T-cell (primary cell): ENCODE results near the gene TSPEAR. TPM values are rescaled to one million over a fixed set of nuclear protein-coding genes. Genes with fewer than 3 reads are reported as not detected.

Experiments used
- ATAC-seq, 4 experiments: fragments of 200-7000 bp in 3 of 4; fragments of 150-1000 bp in 1 of 4; cut with Tn5 transposase; replicated peaks in 1 of 4; 1 replicate in 3 of 4; 2 replicates in 1 of 4; pipeline ENCODE4 v1.10.0; 2021; ENCODE audit warnings: moderate library complexity in 3 of 4, mild to moderate bottlenecking in 2 of 4, moderate number of reproducible peaks in 1 of 4
- CTCF ChIA-PET, 2 donors: fragments of 300-600 bp; sonication (Branson Sonifier 250); formaldehyde crosslinking; loops; one replicate each; lab custom pipeline; 2022; ENCODE audit warnings: antibody characterized with exemption in 2 of 2; lab: Charles Lee
- POLR2A ChIA-PET, 2 donors: fragments of 300-600 bp; sonication (Branson Sonifier 250); formaldehyde crosslinking; loops; one replicate each; lab custom pipeline; 2022; ENCODE audit warnings: antibody characterized with exemption in 2 of 2; lab: Charles Lee
- DNase-seq, 35 experiments: peaks; one replicate each; pipeline versions ENCODE4 v3.0.0 to v3.0.0-alpha.2; 2013 to 2023
- H3K27ac ChIP-seq: one replicate; pipeline ENCODE4 v1.5.1; 2013; ENCODE audit warnings: low read length
- H3K27me3 ChIP-seq, 2 experiments: replicated peaks in 1 of 2; 1 replicate in 1 of 2; 2 replicates in 1 of 2; pipeline versions ENCODE4 v1.6.1 to v1.7.0; 2013; ENCODE audit warnings: low read length in 1 of 2, mixed read lengths in 1 of 2; ENCODE audit not compliant: control insufficient read depth in 2 of 2, insufficient read depth in 2 of 2; ENCODE audit errors: extremely low read depth in 1 of 2
- H3K36me3 ChIP-seq, 2 donors: 1 replicate in 1 of 2; 2 replicates in 1 of 2; pipeline versions ENCODE4 v1.6.1 to v1.7.0; 2013; ENCODE audit warnings: low read length in 1 of 2; ENCODE audit not compliant: control insufficient read depth in 2 of 2, insufficient read depth in 1 of 2; ENCODE audit errors: extremely low read depth in 1 of 2
- H3K4me1 ChIP-seq, 2 experiments: 1 replicate in 1 of 2; 2 replicates in 1 of 2; pipeline versions ENCODE4 v1.6.1 to v1.7.0; 2013; ENCODE audit warnings: low read length in 2 of 2, mixed read lengths in 1 of 2; ENCODE audit not compliant: insufficient read depth in 2 of 2, control insufficient read depth in 1 of 2; ENCODE audit errors: extremely low read depth in 1 of 2
- H3K4me3 ChIP-seq, 2 donors: 1 replicate in 1 of 2; 2 replicates in 1 of 2; pipeline versions ENCODE4 v1.5.1 to v1.7.0; 2013; ENCODE audit warnings: mild to moderate bottlenecking in 2 of 2, low read length in 1 of 2, moderate library complexity in 1 of 2; ENCODE audit not compliant: control insufficient read depth in 1 of 2; ENCODE audit errors: extremely low read depth in 1 of 2
- H3K9me3 ChIP-seq: 2 replicates; pipeline ENCODE4 v1.7.0; 2013
- H3K27ac Mint-ChIP-seq, 2 donors: one replicate each; pipeline ENCODE4 v1.8.0; 2020 to 2021; ENCODE audit warnings: mild to moderate bottlenecking in 2 of 2, mixed read lengths in 2 of 2
- H3K27me3 Mint-ChIP-seq, 2 donors: one replicate each; pipeline ENCODE4 v1.8.0; 2021 to 2022; ENCODE audit warnings: mixed read lengths in 2 of 2
- H3K36me3 Mint-ChIP-seq: one replicate; pipeline ENCODE4 v1.8.0; 2021; ENCODE audit warnings: mixed read lengths
- H3K4me1 Mint-ChIP-seq, 3 donors: one replicate each; pipeline ENCODE4 v1.8.0; 2020 to 2022; ENCODE audit warnings: mixed read lengths in 3 of 3, mild to moderate bottlenecking in 1 of 3
- H3K4me3 Mint-ChIP-seq, 3 donors: one replicate each; pipeline ENCODE4 v1.8.0; 2020 to 2022; ENCODE audit warnings: mild to moderate bottlenecking in 3 of 3, mixed read lengths in 3 of 3, moderate library complexity in 3 of 3
- H3K9me3 Mint-ChIP-seq, 3 donors: one replicate each; pipeline ENCODE4 v1.8.0; 2020 to 2022; ENCODE audit warnings: mixed read lengths in 3 of 3
- WGBS: methylation state at CpG from one replicate; pipeline ENCODE4 v1.1.5; 2013; ENCODE audit warnings: missing lambda C conversion rate; ENCODE audit not compliant: insufficient coverage; 5-methylcytosine and 5-hydroxymethylcytosine counted together
- total RNA-seq, 35 experiments: library from RNA in 6 of 35; stranded (reverse) in 6 of 35; fragments of 120-200 nt in 1 of 35; gene quantifications; one replicate each; pipeline versions ENCODE4 v1.2.1 to v1.2.4 and lab custom pipeline; 2013 to 2026

Gene TSPEAR
- total RNA-seq, 5 donors from 2014 or later (not counting 1 experiment from before 2014, with no cell fraction given): not detected

DNA sequence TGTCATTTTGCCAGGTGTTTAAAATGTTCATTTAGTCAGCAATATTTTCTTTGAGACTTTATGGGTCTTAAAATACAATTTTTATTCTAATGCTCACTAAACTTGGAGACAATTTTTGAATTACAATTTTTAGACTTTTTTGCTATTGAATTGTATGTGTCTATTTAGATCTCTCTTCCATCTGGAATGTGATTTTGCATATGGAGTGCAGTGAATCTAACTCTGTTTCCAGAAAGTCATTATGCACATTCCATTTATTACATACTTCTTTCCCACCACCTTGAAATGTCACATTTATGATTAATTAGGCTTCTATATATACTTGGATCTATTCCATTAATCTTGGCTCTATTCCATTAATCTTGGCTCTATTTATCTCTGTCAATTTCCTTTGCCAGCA, 5.6 kb upstream of the TSPEAR start:
- peaks cover 0 to 6% of the 10 kb centered on the region in 2 experiments for H3K4me1 ChIP-seq
- H3K4me1 Mint-ChIP-seq: peaks cover 5 to 8% (median 6%) of the 10 kb centered on the region in 3 donors
- no peak overlapping the region for H3K4me3 Mint-ChIP-seq
- ChIA-PET POLR2A (no interaction called here), CTCF (no interaction called here)
- H3K36me3 ChIP-seq: no peaks in the 10 kb centered on the region
- H3K27me3 Mint-ChIP-seq: peaks cover 41 to 53% of the 10 kb centered on the region in 2 donors
- no peak for DNase-seq
- ATAC-seq: no peak
- peaks cover 4% of the 10 kb centered on the region for H3K36me3 Mint-ChIP-seq
- H3K4me3 ChIP-seq: no peak overlapping the region
- no peaks in the 10 kb centered on the region for H3K9me3 ChIP-seq
- H3K27ac ChIP-seq: no peak overlapping the region
- no peak overlapping the region for H3K27ac Mint-ChIP-seq
- peaks cover 17 to 48% of the 10 kb centered on the region in 2 experiments for H3K27me3 ChIP-seq
- H3K9me3 Mint-ChIP-seq: peaks cover 0 to 5% (median 3%) of the 10 kb centered on the region in 3 donors

DNA sequence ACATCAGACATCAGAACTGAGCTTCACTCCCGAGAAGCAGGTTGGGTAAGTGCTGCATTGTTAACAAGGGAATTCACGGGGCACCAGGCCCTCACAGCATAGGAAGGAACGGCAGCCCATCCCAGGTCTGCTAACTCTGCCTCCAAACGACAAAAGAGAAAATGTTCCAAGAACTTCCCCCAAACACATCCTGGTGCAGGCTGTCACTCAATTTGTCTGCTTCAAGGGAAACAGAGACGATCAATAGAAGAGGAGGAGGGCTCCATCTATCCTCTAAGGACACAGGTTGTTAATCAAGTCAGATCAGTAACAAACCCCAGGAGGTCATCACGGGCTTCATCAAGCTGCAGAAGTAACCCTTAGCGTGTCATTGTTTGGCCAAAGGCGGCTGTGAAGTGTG, 3.5 kb upstream of the TSPEAR start:
- Mint-ChIP-seq H3K4me3 (no peak overlapping the region), H3K27ac (no peak overlapping the region), H3K4me1 (peaks cover 20 to 24% (median 22%) of the 10 kb centered on the region in 3 donors), H3K27me3 (peaks cover 44 to 60% of the 10 kb centered on the region in 2 donors), H3K9me3 (peaks cover 0 to 5% (median 3%) of the 10 kb centered on the region in 3 donors), H3K36me3 (peaks cover 4% of the 10 kb centered on the region)
- Histone ChIP-seq H3K4me1 (peaks cover 0 to 26% of the 10 kb centered on the region in 2 experiments), H3K27ac (no peak overlapping the region), H3K4me3 (no peak overlapping the region), H3K27me3 (peaks cover 15 to 60% of the 10 kb centered on the region in 2 experiments), H3K36me3 (no peaks in the 10 kb centered on the region), H3K9me3 (no peaks in the 10 kb centered on the region)
- CTCF ChIA-PET: no interaction called here
- no peak for DNase-seq
- 17% methylated on average over 1 of the region's 8 CpGs for WGBS
- POLR2A ChIA-PET: no interaction called here
- no peak for ATAC-seq

DNA sequence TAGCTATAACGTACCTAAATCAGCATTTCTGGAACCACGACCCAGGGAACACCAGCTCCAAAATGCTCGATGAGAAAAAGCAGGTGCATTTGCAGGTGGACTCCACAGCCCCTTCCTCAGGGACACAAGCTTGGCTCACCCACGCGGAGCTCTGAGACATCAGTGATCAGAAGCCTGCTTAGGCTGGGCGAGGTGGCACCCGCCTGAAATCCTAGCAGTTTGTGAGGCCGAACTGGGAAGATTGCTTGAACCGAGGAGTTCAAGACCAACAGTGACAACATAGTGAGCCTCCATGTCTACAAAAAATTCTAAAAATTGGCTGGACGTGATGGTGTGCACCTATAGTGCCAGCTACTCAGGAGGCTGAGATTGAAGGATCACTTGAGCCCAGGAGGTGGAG, 2.5 kb upstream of the TSPEAR start:
- CTCF ChIA-PET: no interaction called here
- H3K4me1 ChIP-seq: peaks cover 0 to 37% of the 10 kb centered on the region in 2 experiments
- peaks cover 4% of the 10 kb centered on the region for H3K36me3 Mint-ChIP-seq
- H3K9me3 Mint-ChIP-seq: peaks cover 0 to 5% (median 3%) of the 10 kb centered on the region in 3 donors
- no peaks in the 10 kb centered on the region for H3K9me3 ChIP-seq
- H3K27me3 ChIP-seq: peaks cover 15 to 71% of the 10 kb centered on the region in 2 experiments
- peaks cover 50 to 68% of the 10 kb centered on the region in 2 donors for H3K27me3 Mint-ChIP-seq
- no peak overlapping the region for H3K4me3 ChIP-seq
- DNase-seq: peak in 1 of 35 experiments; percentile 7
- peak overlapping the region in 1 of 2 donors; percentile 44 for H3K27ac Mint-ChIP-seq
- POLR2A ChIA-PET: no interaction called here
- 82% methylated on average over 10 of the region's 10 CpGs for WGBS
- H3K36me3 ChIP-seq: no peaks in the 10 kb centered on the region
- H3K27ac ChIP-seq: no peak overlapping the region
- H3K4me3 Mint-ChIP-seq: no peak overlapping the region
- ATAC-seq: no peak
- peaks cover 28 to 34% (median 32%) of the 10 kb centered on the region in 3 donors for H3K4me1 Mint-ChIP-seq

DNA sequence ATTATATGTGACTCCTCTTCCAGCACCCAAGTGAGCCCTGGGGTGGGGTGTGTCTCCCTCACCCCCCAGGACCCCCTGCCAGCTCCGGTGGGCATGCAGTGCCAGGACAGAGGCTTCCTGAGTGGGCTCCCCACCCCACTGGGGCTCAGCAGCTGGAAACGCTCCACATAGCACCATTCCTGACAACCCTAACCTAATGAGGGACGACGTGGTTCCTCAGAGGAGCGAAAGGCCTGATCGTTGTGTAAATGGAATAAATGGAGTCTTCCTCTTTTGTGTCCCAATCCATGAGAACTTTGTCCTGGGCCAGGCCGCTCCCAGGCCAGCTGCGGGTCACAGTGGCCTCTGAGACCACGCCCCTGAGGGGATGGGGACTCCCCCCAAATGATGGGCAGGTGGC, 1.8 kb upstream of the TSPEAR start:
- H3K4me1 Mint-ChIP-seq: peaks cover 31 to 39% (median 32%) of the 10 kb centered on the region in 3 donors
- Histone ChIP-seq H3K27me3 (peaks cover 13 to 71% of the 10 kb centered on the region in 2 experiments), H3K9me3 (no peaks in the 10 kb centered on the region), H3K27ac (no peak overlapping the region), H3K36me3 (no peaks in the 10 kb centered on the region), H3K4me3 (no peak overlapping the region), H3K4me1 (peaks cover 0 to 44% of the 10 kb centered on the region in 2 experiments)
- H3K4me3 Mint-ChIP-seq: no peak overlapping the region
- WGBS: no CpG with 5 or more reads among the region's 9 CpGs
- H3K27me3 Mint-ChIP-seq: peaks cover 48 to 68% of the 10 kb centered on the region in 2 donors
- ChIA-PET POLR2A (no interaction called here), CTCF (no interaction called here)
- peaks cover 4% of the 10 kb centered on the region for H3K36me3 Mint-ChIP-seq
- ATAC-seq: no peak
- peak in 1 of 35 experiments; percentile 13 for DNase-seq
- H3K27ac Mint-ChIP-seq: no peak overlapping the region
- H3K9me3 Mint-ChIP-seq: peaks cover 0 to 5% (median 3%) of the 10 kb centered on the region in 3 donors

DNA sequence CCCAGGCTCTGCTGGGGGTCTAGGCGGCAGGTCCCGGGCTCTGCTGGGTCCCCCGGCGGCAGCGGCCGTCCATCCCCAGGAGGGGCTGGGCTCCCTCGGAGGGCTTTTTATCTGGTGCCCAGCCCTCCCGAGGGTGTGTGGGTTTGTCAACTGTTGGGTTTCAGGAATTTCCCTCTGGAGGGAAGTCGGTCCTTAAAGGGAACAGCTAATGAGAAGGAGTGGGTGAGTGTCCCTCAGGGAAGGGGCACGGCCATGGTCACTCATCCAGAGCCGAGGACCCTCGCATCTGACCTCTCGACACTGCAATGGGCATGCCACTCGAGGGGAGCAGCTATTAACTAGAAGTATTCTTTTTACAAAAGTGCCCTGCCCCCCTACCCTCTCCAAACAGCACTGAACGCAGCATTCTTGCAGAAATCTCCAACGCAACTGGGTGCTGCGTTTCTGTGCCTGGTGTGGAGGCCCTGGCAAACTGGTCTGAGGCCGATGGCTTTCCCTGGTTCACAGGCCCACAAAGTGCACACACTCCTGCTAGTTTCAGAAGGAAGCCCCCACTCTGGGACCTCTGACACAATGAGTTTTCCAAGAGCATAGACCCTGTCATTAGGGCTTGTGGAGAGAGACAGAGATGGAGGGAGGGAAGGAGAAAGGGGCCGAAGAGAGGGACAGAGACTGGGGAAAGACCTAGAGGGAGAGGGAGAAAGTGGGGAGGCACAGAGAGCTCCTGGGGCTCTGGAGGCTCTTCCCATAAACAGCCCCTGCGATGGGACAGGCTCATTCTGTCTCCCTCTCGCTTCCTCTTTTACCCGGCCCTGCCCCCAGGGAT, 1.0 kb upstream of the TSPEAR start:
- H3K27ac Mint-ChIP-seq: no peak overlapping the region
- Histone ChIP-seq H3K36me3 (no peaks in the 10 kb centered on the region), H3K4me1 (peaks cover 0 to 47% of the 10 kb centered on the region in 2 experiments), H3K4me3 (no peak overlapping the region), H3K9me3 (no peaks in the 10 kb centered on the region), H3K27me3 (peaks cover 16 to 78% of the 10 kb centered on the region in 2 experiments), H3K27ac (no peak overlapping the region)
- 20% methylated on average over 13 of the region's 22 CpGs for WGBS
- peaks cover 48 to 74% of the 10 kb centered on the region in 2 donors for H3K27me3 Mint-ChIP-seq
- CTCF ChIA-PET: no interaction called here
- peaks cover 0 to 5% (median 3%) of the 10 kb centered on the region in 3 donors for H3K9me3 Mint-ChIP-seq
- POLR2A ChIA-PET: no interaction called here
- no peak for ATAC-seq
- H3K4me3 Mint-ChIP-seq: no peak overlapping the region
- H3K4me1 Mint-ChIP-seq: peaks cover 31 to 40% (median 32%) of the 10 kb centered on the region in 3 donors
- peaks cover 4% of the 10 kb centered on the region for H3K36me3 Mint-ChIP-seq
- DNase-seq: peak in 1 of 35 experiments; percentile 13

DNA sequence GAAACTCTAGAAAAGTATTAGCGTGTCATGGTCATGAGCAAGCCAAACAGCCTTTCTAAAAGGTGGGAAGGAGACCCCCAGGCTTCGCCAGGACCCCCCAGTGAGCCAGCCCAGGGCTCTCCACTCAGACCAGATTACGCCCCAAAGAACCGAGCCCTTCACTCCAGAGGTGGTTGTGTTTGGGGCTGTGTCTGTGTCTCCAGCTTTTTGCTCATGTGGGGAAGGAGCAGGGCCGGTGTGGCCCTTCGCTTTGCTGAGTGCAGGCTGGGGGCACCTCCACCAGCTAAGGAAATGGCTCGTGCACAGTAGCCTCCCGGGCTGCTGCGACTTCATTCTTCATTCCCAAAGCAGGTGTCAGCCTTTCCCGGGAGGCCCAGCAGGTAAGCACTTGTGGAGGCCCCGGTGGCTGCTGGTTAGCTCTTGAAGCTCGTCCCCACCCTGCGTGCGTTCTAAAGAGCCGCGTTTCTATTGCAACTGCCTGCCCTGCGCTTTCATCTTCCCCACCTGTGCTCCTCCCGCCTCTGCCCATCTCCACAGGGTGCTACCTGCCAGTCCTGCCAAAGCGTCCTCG, 531 bp downstream of the TSPEAR start:
- WGBS: 7% methylated on average over 17 of the region's 20 CpGs
- Histone ChIP-seq H3K36me3 (no peaks in the 10 kb centered on the region), H3K4me1 (peaks cover 0 to 58% of the 10 kb centered on the region in 2 experiments), H3K27ac (no peak overlapping the region), H3K27me3 (peaks cover 18 to 90% of the 10 kb centered on the region in 2 experiments), H3K4me3 (no peak overlapping the region), H3K9me3 (no peaks in the 10 kb centered on the region)
- ChIA-PET CTCF (no interaction called here), POLR2A (interaction anchor here in 1 of 2 donors (1.0 kb wide), 1 partner anchor 66 kb away, joined by 4 read pairs; no protein-coding TSS in a partner anchor)
- ATAC-seq (peak in 3 of 4 experiments; percentile 36 to 49 (median 45)), DNase-seq (peak in 3 of 35 experiments; percentile 8 to 24 (median 20))
- H3K27ac Mint-ChIP-seq: no peak overlapping the region
- peaks cover 4% of the 10 kb centered on the region for H3K36me3 Mint-ChIP-seq
- H3K4me3 Mint-ChIP-seq: peak overlapping the region; percentile 43 to 71 (median 67)
- peaks cover 51 to 86% of the 10 kb centered on the region in 2 donors for H3K27me3 Mint-ChIP-seq
- H3K4me1 Mint-ChIP-seq: peaks cover 31 to 45% (median 32%) of the 10 kb centered on the region in 3 donors
- peaks cover 1 to 3% (median 2%) of the 10 kb centered on the region in 3 donors for H3K9me3 Mint-ChIP-seq
